Tibial nerve (tissue), 4 donors: ENCODE results near the gene TSHZ2. TPM values are rescaled to one million over a fixed set of nuclear protein-coding genes. Genes with fewer than 3 reads are reported as not detected.

Experiments
- DNase-seq, 2 donors: peaks; one replicate each; pipeline ENCODE4 v3.0.0-alpha.2; 2019; ENCODE audit warnings: low spot score in 2 of 2
- H3K27ac ChIP-seq, 4 donors: fragments of 200-600 bp; sonication (generic) in 3 of 4; one replicate each; pipeline ENCODE4 v1.5.1; 2017 to 2019; ENCODE audit warnings: mild to moderate bottlenecking in 1 of 4
- H3K27me3 ChIP-seq, 2 donors: fragments of 200-600 bp; sonication (generic) in 1 of 2; one replicate each; pipeline versions ENCODE4 v1.5.1 to v1.6.0; 2017 to 2019
- H3K36me3 ChIP-seq, 3 donors: fragments of 200-600 bp; sonication (generic); one replicate each; pipeline ENCODE4 v1.5.1; 2018 to 2019
- H3K4me1 ChIP-seq, 4 donors: fragments of 200-600 bp; sonication (generic) in 3 of 4; one replicate each; pipeline ENCODE4 v1.5.1; 2017 to 2019
- H3K4me3 ChIP-seq, 4 donors: fragments of 200-600 bp; sonication (generic) in 3 of 4; one replicate each; pipeline ENCODE4 v1.5.1; 2017 to 2019; ENCODE audit warnings: mild to moderate bottlenecking in 1 of 4, moderate library complexity in 1 of 4
- H3K9me3 ChIP-seq, 4 donors: fragments of 200-600 bp; sonication (generic) in 3 of 4; one replicate each; pipeline ENCODE4 v1.5.1; 2017 to 2019
- EP300 ChIP-seq, 2 donors: sonication (generic); formaldehyde crosslinking; IDR thresholded peaks; one replicate each; pipeline ENCODE4 v1.6.1; 2017; ENCODE audit warnings: antibody characterized with exemption in 2 of 2, mild to moderate bottlenecking in 1 of 2
- POLR2A ChIP-seq, 2 donors: fragments of 450-650 bp; IDR thresholded peaks; one replicate each; pipeline ENCODE4 v1.6.1; 2017; ENCODE audit warnings: antibody characterized with exemption in 2 of 2, mild to moderate bottlenecking in 2 of 2, moderate library complexity in 2 of 2
- WGBS, 2 donors: methylation state at CpG; one replicate each; pipeline ENCODE4 v1.1.5; 2018; 5-methylcytosine and 5-hydroxymethylcytosine counted together
- total RNA-seq, 4 donors: library from RNA; depleted of rRNA; stranded (reverse); fragments of >200 nt; gene quantifications; one replicate each; pipeline ENCODE4 v1.1.0, GENCODE V29; 2016
- TF ChIP-seq, protein P1 (sequence below), 5 experiments: fragments of 200-600 bp in 3 of 5; fragments of 450-650 bp in 2 of 5; sonication (generic) in 3 of 5; IDR thresholded peaks; one replicate each; pipeline ENCODE4 v1.5.1; 2016 to 2019; ENCODE audit warnings: antibody characterized with exemption in 5 of 5, mild to moderate bottlenecking in 3 of 5, moderate library complexity in 2 of 5

TSHZ2 gene
- total RNA-seq, 4 donors from 2014 or later, result 20.9 to 33.7 (median 25.1) TPM

GRCh38 chr20:53152228-53152627 is 180.1 kb downstream of the TSHZ2 start:
- DNase-seq, result no peak
- Histone ChIP-seq H3K9me3 (no peaks in the 10 kb centered on the region), H3K27ac (no peak overlapping the region), H3K4me3 (no peak overlapping the region), H3K27me3 (no peaks in the 10 kb centered on the region), H3K36me3 (no peaks in the 10 kb centered on the region), H3K4me1 (peaks cover 0 to 21% (median 2%) of the 10 kb centered on the region in 4 donors)
- no peak for TF ChIP-seq POLR2A (IDR thresholded peaks at IDR 0.05)

- Histone ChIP-seq H3K36me3 (no peaks in the 10 kb centered on the region), H3K4me3 (no peak overlapping the region), H3K9me3 (no peaks in the 10 kb centered on the region), H3K27me3 (no peaks in the 10 kb centered on the region), H3K27ac (no peak overlapping the region), H3K4me1 (peaks cover 0 to 10% (median 2%) of the 10 kb centered on the region in 4 donors)
- TF ChIP-seq, protein P1, sequence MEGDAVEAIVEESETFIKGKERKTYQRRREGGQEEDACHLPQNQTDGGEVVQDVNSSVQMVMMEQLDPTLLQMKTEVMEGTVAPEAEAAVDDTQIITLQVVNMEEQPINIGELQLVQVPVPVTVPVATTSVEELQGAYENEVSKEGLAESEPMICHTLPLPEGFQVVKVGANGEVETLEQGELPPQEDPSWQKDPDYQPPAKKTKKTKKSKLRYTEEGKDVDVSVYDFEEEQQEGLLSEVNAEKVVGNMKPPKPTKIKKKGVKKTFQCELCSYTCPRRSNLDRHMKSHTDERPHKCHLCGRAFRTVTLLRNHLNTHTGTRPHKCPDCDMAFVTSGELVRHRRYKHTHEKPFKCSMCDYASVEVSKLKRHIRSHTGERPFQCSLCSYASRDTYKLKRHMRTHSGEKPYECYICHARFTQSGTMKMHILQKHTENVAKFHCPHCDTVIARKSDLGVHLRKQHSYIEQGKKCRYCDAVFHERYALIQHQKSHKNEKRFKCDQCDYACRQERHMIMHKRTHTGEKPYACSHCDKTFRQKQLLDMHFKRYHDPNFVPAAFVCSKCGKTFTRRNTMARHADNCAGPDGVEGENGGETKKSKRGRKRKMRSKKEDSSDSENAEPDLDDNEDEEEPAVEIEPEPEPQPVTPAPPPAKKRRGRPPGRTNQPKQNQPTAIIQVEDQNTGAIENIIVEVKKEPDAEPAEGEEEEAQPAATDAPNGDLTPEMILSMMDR (IDR thresholded peaks at IDR 0.05), result no peak
- 87 to 92% methylated on average over 2 of the region's 2 CpGs for WGBS, 2 donors
- DNase-seq, result no peak
Observed at GRCh38 chr20:53154540-53154939, 182.4 kb downstream of the TSHZ2 start.

DNA sequence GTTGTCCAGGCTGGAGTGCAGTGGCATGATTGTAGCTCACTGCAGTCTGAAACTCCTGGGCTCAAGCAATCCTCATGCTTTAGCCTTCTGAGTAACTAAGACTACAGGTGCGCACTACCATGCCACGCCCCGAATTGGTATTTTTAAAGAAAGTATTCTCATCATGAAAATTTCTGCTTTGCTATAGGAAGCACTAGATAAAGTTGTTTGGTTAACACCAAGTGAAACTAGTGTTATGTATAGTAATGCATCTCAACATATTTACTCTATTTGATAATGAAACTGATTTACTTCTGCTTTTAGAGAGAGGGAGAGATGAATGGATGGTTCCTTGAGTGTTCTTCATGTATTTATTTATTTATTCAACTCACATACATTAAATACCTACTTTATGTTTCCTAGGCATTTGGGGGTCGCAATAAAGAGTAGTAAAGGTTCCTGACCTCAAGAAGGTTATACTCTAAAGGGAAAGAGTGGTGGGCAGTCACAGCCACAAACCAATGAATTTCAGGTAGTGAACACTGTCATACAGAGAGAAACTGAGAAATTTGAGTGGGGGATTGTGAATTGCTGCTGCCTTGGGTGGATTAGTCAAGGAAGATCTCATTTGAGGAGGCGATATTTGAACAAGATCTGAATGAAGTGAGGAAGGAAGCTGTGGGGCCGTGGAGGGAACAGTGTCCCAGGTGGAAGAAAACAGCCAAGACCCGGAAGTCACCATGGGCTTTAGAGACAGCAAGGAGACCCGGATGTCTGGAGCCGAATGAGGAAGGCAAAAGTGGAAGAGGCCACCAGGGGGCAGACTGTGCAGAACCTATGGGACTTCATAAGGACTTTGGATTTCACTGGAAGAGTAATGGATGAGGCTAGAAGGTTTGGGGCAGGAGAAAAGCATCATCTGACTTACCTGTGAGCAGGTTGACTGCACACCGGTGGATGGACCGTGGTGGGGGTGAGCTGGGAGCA is 185.6 kb downstream of the TSHZ2 start:
- H3K27ac ChIP-seq, result no peak overlapping the region
- TF ChIP-seq, protein P1 (IDR thresholded peaks at IDR 0.05), result peak in 2 of 5 experiments; percentile 27 to 38
- TF ChIP-seq POLR2A (IDR thresholded peaks at IDR 0.05), result no peak
- H3K36me3 ChIP-seq, result no peaks in the 10 kb centered on the region
- no peak for DNase-seq
- H3K27me3 ChIP-seq, result no peaks in the 10 kb centered on the region
- H3K9me3 ChIP-seq, result no peaks in the 10 kb centered on the region
- H3K4me1 ChIP-seq, result no peaks in the 10 kb centered on the region
- no peak overlapping the region for H3K4me3 ChIP-seq
- 87 to 91% methylated on average over 11 of the region's 11 CpGs for WGBS, 2 donors

DNA sequence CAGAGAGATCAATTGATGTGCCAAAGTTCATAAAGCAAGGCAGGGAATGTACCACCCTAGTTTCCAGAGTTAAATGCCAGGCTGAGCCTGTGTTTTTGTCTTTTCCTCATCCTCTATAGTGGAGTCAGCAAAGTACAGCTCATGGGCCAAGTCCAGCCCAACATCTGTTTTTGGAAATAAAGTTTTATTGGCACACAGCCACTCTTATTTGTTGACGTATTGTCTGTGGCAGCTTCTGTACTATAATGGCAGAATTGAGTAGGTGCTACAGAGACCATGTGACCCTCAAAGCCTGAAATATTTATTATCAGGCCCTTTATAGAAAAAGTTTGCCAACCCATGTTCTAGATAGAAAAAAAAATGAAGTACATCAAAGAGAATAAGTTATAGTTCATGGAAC is 187.0 kb downstream of the TSHZ2 start:
- Histone ChIP-seq H3K4me1 (no peaks in the 10 kb centered on the region), H3K9me3 (no peaks in the 10 kb centered on the region), H3K4me3 (no peak overlapping the region), H3K36me3 (no peaks in the 10 kb centered on the region), H3K27me3 (no peaks in the 10 kb centered on the region), H3K27ac (no peak overlapping the region)
- DNase-seq, result no peak
- 23 to 43% methylated on average over 1 of the region's 1 CpG for WGBS, 2 donors
- no peak for TF ChIP-seq POLR2A (IDR thresholded peaks at IDR 0.05)
- TF ChIP-seq EP300 (IDR thresholded peaks at IDR 0.05), result no peak
- TF ChIP-seq, protein P1 (IDR thresholded peaks at IDR 0.05), result no peak

GRCh38 chr20:53161073-53161472 is 188.9 kb downstream of the TSHZ2 start:
- no peaks in the 10 kb centered on the region for H3K4me1 ChIP-seq
- no peak for DNase-seq

More at GRCh38 chr20:53161073-53161472, 188.9 kb downstream of the TSHZ2 start:
- no peak for TF ChIP-seq EP300 (IDR thresholded peaks at IDR 0.05)
- TF ChIP-seq, protein P1 (IDR thresholded peaks at IDR 0.05), result no peak
- TF ChIP-seq POLR2A (IDR thresholded peaks at IDR 0.05), result no peak
- no peaks in the 10 kb centered on the region for H3K36me3 ChIP-seq
- WGBS, 2 donors, result 94 to 95% methylated on average over 3 of the region's 3 CpGs
- H3K9me3 ChIP-seq, result no peaks in the 10 kb centered on the region
- H3K27ac ChIP-seq, result peak overlapping the region in 2 of 4 donors; percentile 60 to 80
- H3K4me3 ChIP-seq, result no peak overlapping the region
- no peaks in the 10 kb centered on the region for H3K27me3 ChIP-seq
